Right renal cortex interstitium (tissue), 3 donors: ENCODE data around the gene GALNT9. TPM values are rescaled to one million over a fixed set of nuclear protein-coding genes. Genes with fewer than 3 reads are reported as not detected.
A peak's percentile ranks its signal among the peaks of the same experiment; 100 is the strongest.
"Not testable (repeated sequence)": the region's sequence is repeated elsewhere in the genome, so short reads cannot be mapped to it uniquely, and the experiment has no call there.

Experiments used
- DNase-seq, 3 donors: peaks; one replicate each; pipeline ENCODE4 v3.0.0-alpha.2; 2013; ENCODE audit warnings: low read depth in 3 of 3, low spot score in 2 of 3
- polyA plus RNA-seq, 3 donors: library from polyadenylated mRNA; unstranded; fragments of 120-200 nt; gene quantifications; one replicate each; pipeline ENCODE4 v1.2.1, GENCODE V29; 2013; ENCODE audit not compliant: insufficient read length in 3 of 3

Gene GALNT9
- polyA plus RNA-seq, 3 donors: 6.2 to 8.0 (median 7.1) TPM

DNA sequence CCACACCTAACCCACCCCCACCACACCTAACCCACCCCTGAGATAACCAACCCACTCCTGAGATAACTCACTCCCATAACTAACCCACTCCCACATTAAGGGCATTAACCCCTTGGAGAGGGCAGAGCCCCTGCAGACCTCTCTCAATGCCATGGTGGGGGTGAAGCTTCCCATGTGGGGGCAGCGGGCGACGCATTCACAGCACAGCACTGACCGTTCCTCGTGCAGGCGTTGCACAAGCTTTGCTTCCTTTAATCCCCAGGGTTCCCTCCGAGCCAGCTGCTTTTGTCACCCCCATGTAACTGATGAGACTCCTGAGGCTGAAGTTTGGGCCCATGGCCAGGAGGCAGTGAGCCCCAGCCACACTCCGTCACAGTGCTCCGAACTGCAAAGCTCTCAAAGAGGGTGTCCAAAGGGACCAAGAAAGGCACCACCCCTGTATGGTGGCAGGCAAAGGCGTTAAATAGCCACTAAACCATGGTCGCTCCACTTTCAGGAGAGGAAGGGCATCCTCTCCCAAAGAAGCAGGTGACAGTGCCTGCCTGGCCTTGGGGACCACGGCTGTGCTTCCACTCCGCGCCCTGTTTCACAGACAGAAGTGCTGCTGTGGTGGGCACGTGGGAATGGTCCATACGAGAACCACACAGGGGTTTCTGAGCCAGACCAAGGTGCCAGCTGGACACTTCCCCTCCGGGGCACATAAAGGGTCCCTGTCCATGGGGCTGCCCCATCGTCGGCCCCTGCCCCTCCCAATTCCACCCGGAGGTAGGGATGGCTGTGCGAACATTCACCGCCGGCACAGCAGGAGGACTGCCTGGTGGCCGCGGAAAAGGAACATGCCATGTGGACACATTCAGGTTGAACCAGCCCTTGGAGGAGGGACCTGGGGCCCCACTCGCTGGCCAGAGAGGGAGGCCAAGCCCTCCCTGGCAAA is 28.3 kb downstream of the GALNT9 start:
- no peak for DNase-seq

DNA sequence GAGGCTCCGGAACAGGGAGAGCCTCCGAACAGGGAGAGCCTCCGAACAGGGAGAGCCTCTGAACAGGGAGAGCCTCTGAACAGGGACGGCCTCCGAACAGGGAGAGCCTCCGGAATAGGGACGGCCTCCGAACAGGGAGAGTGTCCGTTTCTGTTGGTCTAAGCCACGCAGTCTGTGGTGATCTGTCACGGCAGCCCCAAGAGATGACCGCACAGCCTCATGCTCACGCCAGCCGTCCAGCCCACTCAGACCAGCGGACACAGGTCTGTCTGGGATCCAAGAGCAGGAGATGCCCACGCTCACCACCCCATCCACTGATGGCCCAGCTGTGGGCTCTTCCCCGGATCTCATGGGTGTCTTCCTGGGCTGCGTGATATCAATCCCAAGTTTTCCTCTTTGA is 33.3 kb downstream of the GALNT9 start:
- DNase-seq: no peak

DNA sequence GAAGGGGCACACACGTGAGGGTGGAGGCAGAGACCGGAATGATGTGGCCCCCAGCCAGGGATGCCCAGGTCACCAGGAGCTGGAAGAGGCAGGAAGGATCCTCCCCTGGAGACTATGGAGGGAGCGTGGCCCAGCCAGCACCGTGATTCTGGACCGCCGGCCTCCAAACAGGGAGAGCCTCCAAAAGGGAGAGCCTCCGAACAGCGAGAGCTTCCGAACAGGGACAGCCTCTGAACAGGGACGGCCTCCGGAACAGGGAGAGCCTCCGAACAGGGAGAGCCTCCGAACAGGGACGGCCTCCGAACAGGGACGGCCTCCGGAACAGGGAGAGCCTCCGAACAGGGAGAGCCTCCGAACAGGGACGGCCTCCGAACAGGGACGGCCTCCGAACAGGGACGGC is 33.8 kb downstream of the GALNT9 start:
- DNase-seq: not testable (repeated sequence)

DNA sequence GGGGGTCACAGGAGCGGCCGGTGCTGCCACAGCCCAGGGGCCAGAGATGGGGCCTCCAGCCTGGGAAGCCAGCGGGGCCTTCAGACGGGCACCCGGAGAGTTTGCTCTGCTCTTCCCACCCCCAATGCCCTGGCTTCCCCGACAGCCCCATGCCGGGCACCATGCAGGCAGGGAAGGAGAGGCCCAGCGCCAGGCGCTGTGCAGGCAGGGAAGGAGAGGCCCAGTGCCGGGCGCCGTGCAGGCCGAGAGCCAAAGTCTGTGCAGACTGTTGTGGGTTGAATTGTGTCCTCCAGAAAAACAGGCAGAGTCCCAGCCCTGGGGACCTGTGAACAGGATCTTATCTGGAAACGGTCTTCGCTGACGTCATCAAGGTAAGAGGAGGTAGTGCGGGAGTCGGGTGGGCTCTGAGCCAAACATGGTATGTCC is 34.3 kb downstream of the GALNT9 start:
- DNase-seq: no peak

DNA sequence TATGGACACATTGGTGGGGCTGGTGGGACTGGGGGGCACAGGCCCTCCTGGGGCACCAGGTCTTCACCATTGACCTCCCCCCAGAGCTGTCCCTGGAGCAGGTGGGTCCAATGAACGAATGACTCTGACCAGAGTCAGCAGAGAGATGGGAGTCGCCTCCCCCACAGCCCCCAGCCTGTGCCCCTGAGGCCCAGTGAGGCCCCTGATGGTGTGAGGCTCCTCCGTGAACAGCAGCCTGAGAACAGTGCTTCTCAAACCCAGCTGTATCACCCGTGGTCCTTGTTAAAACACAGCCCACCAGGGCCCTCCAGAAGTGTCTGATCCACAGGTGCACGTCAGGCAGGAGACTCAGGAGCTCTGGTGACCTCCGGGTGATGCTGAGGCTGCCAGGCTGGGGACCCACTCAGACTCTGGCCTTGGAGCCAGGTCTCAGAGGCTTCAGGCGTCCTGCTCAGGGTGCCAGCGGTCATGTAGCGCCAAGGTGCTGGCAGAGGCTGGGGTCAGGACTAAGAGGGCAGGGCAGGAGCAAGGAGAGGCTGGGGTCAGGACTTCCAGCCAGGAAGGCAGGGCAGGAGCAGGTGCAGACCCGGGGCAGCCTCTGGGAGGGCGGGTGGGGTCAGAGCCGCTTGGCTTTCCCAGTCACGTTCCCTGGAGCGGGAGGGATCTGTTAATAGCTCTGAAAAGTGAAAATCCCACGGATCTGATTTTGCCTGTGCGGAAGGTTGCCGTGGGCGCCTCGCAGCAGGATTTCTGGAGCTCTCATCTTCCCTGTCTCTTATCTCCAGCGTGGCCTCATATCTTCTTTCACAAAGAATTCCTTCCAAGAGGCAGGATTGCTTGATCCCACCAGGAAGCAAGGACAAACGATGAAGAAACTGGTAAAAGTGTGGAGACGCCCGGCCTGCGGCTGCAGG is 35.0 kb downstream of the GALNT9 start:
- DNase-seq: no peak

DNA sequence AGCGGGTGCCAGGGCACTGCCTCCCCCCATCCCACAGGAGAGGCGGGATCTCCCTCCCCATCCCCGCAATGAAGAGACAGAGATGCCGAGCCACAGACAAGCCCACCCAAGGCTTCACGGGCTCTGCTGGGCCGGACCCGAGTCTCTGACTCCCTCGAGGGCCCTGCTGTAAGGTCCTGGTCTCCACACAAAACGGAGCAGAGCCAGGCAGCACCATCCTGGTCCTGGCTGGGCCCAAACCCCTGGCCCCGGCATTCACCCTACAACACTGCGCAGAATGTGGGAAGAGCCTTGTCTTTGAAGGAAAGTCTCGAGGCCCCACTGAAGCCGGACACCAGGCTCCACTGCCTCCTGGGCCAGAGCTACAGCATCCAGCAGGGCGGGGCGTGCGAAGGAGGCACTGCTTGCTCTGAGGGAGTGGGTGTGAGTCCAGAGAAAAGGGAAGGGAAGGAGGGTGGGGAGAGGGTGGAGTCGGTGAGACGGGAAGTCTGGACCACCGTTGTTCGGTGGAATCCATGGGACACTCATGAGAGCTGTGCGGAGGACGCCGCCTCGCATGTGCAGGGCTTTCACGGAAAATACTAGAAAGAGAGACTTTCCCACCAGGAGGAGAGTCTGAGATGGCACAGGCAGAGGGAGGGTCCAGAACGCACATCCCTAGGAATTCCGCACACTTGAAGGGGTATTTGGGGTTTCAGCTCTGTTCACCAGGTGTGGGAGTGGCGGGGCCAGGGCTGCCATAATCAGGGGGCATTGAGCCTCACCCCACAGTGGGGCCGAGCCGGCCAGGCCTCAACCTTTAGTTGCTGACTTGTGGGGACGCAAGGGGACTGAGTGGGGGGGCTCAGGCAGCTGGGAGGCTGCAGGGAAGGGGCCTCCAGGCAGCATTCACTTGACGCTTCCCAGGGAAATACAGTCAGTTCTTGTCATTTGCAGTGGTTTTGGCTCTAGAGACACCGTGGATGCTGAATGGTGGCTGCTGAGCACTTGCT is 36.8 kb downstream of the GALNT9 start:
- no peak for DNase-seq

DNA sequence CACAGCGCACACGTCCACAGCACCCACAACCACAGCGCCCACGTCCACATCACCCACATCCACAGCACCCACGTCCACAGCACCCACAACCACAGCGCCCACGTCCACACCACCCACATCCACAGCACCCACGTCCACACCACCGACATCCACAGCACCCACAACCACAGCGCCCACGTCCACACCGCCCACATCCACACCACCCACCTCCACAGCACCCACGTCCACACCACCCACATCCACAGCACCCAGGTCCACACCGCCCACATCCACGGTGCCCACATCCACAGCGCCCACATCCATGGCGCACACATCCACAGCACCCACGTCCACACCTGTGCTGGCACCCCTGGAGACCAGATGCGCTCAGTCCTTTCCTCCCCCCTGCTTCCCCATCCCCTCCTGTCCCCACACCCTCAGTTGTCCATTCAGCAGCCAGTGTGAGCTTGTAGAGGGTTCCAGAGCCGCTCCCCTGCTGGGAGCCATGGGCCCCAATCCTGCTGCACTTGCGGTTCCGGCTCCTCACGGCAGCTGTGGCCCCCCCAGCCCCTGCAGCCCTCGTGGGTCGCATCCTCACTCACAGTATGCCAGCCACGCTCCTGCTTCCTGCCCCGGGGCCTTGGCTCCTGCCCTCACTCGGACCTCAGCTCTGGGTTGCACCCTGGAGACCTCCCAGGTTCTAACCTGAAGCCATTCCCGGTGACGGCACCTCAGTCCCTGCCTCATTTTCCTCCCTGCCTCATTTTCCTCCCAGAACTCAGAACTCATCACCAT is 37.8 kb downstream of the GALNT9 start:
- no peak for DNase-seq

DNA sequence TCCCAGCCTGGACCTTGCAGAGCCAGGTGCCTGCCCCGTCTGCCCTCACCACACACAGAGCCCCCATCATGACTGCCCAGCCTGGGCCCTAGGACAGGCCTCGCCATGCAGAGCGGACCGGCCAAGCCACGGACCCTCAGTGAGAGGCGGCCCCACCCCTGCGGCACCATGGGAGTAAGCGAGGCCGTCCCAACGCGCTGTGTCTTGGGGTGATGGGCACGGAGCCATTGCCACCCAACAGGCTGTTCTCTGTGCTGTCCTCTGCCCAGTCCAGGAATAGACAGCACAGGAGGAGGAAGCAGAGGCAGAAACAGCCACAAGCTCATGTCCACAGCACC is 39.2 kb downstream of the GALNT9 start:
- DNase-seq: no peak

DNA sequence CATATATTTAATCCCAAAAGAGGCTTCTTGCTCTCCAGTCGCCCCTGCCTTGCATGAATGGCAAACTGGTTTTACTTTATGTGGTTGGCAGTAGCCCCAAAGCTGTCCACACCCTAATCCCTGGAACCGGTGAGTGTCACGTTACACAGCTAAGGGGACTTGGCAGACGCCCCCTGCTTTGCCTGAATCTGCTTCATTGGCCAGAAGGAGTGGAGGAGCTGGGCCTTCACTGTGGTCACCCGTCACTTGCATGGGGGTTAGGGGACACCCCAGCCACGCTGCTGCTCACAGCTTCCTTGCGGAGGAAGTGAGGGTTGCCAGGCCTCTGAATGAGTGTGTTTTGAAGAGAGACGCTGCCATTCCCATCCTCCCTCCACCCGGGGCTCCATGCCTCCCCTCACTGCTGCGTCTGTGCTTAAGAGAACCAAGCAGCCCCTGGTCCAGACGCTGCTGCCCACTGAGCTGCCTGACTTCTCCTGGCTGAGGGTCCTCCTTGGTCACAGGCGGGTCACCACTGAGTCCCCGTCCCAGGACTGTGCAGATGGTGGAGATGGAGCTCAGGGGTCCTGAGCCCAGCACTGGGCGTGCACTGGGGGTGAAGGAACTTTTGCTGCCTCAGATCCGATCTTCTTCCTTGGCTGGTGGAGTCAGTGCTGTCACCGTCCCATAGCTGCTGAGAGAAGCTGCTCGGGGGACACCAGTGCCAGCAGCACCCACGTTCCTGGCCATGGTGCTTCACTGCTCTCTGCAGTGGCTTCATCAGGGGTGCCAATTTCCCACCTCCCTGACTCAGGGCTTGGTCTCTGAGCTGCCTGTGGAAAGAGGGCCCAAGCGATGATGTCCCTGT is 39.8 kb downstream of the GALNT9 start:
- DNase-seq: no peak

DNA sequence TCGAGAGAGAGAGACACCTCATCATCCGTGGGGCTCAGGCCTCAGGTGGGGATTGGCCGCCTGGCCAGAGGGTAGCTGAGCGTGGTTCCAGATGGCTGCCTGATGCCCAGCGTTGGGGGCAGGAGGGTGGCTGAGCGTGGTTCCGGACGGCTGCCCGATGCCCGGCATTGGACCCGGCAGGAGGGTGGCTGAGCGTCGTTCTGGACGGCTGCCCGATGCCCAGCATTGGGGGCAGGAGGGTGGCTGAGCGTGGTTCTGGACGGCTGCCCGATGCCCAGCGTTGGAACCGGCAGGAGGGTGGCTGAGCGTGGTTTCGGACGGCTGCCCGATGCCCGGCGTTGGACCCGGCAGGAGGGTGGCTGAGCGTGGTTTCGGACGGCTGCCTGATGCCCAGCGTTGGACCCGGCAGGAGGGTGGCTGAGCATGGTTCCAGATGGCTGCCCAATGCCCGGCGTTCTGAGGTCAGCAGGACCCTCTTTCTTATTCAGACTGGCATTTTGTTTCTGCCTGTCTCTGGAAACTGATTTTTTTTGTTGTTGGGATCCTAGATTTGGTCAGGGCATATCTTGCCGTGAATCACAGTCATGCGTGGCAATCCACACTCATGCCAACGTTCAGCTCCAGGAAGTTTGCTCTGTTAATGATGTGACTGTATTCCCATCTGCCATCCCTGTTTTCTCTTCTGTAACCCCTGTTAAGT is 40.7 kb downstream of the GALNT9 start:
- DNase-seq: no peak

DNA sequence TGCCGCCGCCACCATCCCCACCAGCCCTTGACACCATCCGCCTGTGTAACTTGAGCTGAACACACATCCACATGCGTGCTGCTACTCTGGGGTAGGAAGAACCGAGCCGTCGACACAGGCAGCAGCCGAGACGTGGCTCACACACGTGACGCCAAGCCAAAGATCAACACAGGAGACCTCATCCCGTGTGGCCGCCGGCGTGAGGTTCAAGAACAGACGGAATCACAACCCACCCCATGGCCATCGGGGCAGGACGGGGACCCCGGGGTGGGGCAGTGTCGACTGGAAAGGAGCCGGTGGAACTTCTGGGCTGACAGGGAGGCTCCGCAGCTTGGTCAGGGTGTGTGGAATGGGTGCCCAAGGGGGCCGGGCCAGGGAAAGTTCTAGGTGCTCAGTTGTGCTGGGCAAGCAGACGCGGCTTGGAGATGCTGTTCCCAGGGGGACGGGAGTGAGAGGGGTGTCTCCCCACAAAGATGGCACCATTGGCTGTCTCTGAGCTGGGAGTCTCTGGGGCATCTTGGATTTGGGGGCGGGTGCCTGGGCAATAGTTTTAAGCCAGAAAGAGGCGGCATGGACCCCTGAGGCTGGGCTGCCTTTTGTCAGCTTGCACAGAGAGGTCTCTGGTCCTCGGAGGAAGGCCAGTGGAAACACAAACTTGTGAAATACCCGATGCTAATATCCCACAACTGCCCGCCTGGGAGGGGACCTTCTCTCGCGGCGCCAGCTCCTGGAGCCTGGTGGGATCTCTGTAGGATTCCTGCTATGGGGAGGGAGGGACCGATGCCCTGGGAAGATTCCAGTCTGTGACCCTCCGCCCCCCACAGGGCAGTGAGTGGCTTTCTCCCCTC is 41.8 kb downstream of the GALNT9 start:
- DNase-seq: no peak

DNA sequence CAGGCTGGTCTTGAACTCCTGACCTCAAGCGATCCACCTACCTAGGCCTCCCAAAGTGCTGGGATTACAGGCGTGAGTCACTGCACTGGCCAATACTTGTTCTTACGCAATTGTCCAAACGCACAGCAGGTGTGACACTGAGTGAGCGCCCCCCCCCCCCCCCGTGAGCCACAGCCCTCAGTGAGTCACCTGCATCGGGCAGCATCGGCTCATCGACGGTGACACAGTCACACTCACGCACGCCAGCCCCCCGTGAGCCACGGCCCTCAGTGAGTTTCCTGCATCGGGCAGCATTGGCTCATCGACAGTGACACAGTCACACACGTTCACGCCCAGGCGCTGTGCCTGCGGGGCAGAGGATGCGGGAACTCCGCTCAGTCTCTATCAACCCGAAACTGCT is 42.5 kb downstream of the GALNT9 start:
- DNase-seq: no peak

DNA sequence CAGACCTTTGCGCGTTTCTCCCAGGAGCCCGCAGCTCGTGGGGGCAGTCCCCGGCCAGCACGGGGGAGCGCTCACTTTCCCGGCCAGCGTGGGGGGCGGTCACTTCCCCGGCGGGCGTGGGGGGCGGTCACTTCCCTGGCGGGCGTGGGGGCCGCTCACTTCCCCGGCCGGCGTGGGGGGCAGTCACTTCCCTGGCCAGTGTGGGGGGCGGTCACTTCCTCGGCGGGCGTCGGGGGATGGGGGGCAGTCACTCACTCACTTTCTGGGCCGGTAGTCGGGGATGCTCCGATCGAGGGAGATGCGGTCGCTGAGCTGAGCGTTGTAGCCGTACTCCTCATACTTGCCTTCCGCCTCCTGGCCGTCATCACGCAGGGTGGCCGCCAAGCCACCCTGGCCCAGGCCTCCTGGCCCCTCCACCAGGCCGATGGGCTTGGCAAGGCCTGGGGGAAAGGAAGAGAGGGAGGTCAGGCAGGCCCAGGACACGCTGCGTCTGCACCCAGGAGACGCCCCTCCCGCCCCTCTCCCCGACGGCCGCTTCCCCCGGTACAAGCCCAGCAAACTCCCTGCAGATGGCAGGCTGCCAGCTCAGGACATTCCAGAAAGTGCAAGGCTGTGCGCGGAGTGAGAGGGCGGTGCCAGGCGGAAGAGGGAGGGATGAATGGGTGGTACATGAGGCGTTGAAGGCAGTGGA is 43.3 kb downstream of the GALNT9 start:
- peak in 2 of 3 donors; percentile 83 to 93 for DNase-seq

DNA sequence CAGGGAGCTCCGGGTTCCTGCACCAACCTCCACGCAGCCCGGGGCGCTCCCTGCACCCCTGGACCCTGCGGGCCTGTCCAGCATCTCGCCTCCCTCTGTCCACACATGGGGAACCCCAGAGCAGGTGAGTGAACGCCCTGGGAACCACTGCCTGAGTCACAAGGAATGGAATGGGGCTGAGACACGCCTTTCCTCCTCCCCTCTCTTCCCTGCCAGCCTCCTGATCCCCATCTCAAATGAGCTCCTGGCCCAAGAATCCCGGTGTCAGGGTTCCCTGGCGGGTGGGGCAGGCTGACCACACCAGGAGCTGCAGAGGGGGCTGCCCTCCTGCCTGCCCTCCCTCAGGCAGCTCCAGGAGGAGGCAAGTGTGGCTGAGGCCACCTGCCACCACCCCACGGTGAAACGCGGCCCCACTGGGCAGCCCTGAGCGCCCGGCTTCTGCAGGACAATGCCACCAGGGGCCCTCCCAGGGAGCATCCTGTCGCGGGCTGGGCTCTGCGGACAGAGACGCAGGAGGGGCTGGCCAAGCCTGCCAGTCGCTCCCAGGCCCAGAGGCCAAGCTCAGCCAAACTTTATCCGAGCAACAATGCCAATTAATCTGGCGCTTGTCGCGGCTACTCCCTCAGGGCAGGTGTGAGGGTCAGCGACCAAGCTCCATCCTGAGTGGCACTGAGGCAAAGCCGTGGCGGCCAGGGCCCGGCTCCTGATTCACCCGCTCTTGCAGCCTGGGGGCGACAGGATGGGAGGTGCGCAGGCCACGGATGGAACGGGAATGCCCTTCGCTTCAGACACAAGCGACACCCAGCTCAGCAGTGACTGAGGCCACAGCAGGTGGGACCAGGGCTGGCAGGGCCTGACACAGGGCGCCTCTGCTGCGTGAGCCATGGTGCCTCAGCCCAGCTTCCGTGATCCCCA is 44.3 kb downstream of the GALNT9 start:
- DNase-seq: no peak

DNA sequence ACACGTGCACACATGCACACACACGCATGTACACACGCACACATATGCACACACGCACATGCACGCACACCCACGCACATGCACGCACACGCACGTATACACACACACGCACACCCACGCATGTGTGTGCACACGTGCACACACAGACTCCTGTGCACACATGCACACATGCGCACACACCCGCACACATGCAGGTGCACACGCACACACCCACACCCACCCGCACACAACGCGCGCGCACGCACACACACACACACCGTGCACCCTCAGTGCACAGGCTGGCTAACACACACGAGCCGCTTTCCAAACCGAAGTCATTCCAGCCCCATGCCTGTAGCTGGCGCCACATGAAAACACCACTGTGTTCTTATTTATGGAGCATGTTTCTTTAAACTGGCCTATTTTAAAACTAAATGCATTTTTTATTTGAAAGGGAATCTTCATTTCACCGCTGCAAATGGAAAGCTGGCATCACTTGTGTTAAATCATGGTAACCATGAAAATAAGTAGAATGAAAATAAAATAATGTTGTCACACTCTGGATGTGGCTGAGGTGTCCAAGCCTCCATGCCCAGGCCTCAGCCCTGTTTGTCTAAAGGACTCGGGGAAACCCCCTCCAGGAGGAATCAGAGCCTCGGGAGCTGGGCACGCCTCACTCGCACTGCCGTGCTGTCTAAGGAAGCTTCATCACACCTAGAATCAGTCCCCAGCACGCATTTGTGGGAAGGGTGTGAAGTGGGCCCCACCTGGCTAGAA is 45.1 kb downstream of the GALNT9 start:
- no peak for DNase-seq
